Measurements from ENCODE around the gene VAC14.

Gene VAC14

GRCh38 chr16:70739389-70739788, 61.6 kb downstream of the VAC14 start:
- Histone ChIP-seq H3K4me3 (replicated peaks; ENCODE audit: insufficient read depth, low read length) (no peak overlapping the region), H3K27ac (replicated peaks) (no peak overlapping the region), H3K27me3 (ENCODE audit: insufficient read depth, poor library complexity, severe bottlenecking) (no peaks in the 10 kb centered on the region)
- no peak for TF ChIP-seq GABPA (IDR thresholded peaks at IDR 0.05; ENCODE audit: low read depth)
- TF ChIP-seq, protein P1, sequence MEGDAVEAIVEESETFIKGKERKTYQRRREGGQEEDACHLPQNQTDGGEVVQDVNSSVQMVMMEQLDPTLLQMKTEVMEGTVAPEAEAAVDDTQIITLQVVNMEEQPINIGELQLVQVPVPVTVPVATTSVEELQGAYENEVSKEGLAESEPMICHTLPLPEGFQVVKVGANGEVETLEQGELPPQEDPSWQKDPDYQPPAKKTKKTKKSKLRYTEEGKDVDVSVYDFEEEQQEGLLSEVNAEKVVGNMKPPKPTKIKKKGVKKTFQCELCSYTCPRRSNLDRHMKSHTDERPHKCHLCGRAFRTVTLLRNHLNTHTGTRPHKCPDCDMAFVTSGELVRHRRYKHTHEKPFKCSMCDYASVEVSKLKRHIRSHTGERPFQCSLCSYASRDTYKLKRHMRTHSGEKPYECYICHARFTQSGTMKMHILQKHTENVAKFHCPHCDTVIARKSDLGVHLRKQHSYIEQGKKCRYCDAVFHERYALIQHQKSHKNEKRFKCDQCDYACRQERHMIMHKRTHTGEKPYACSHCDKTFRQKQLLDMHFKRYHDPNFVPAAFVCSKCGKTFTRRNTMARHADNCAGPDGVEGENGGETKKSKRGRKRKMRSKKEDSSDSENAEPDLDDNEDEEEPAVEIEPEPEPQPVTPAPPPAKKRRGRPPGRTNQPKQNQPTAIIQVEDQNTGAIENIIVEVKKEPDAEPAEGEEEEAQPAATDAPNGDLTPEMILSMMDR (IDR thresholded peaks at IDR 0.05; ENCODE audit: insufficient read depth, low read length): no peak
- TF ChIP-seq POLR2AphosphoS5 (IDR thresholded peaks at IDR 0.05; ENCODE audit: low read depth): no peak
- no peak for TF ChIP-seq SPI1 (IDR thresholded peaks at IDR 0.05; ENCODE audit: borderline replicate concordance, low read depth)
- TF ChIP-seq, protein P2, sequence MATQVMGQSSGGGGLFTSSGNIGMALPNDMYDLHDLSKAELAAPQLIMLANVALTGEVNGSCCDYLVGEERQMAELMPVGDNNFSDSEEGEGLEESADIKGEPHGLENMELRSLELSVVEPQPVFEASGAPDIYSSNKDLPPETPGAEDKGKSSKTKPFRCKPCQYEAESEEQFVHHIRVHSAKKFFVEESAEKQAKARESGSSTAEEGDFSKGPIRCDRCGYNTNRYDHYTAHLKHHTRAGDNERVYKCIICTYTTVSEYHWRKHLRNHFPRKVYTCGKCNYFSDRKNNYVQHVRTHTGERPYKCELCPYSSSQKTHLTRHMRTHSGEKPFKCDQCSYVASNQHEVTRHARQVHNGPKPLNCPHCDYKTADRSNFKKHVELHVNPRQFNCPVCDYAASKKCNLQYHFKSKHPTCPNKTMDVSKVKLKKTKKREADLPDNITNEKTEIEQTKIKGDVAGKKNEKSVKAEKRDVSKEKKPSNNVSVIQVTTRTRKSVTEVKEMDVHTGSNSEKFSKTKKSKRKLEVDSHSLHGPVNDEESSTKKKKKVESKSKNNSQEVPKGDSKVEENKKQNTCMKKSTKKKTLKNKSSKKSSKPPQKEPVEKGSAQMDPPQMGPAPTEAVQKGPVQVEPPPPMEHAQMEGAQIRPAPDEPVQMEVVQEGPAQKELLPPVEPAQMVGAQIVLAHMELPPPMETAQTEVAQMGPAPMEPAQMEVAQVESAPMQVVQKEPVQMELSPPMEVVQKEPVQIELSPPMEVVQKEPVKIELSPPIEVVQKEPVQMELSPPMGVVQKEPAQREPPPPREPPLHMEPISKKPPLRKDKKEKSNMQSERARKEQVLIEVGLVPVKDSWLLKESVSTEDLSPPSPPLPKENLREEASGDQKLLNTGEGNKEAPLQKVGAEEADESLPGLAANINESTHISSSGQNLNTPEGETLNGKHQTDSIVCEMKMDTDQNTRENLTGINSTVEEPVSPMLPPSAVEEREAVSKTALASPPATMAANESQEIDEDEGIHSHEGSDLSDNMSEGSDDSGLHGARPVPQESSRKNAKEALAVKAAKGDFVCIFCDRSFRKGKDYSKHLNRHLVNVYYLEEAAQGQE (IDR thresholded peaks at IDR 0.05; ENCODE audit: insufficient replicate concordance, low read depth): no peak
- no peak for DNase-seq (ENCODE audit: low read depth in 1 of 2, low spot score in 1 of 2)

GRCh38 chr16:70738083-70738977, 62.6 kb downstream of the VAC14 start:
- peak overlapping the region; percentile 50 for H3K27ac ChIP-seq (replicated peaks)
- H3K27me3 ChIP-seq (ENCODE audit: insufficient read depth, poor library complexity, severe bottlenecking): no peaks in the 10 kb centered on the region
- DNase-seq (ENCODE audit: low read depth in 1 of 2, low spot score in 1 of 2): peak; percentile 35 to 77
- no peak for TF ChIP-seq SPI1 (IDR thresholded peaks at IDR 0.05; ENCODE audit: borderline replicate concordance, low read depth)
- TF ChIP-seq, protein P1 (IDR thresholded peaks at IDR 0.05; ENCODE audit: insufficient read depth, low read length): peak; percentile 57
- no peak overlapping the region for H3K4me3 ChIP-seq (replicated peaks; ENCODE audit: insufficient read depth, low read length)

GRCh38 chr16:70737377-70738082, 63.4 kb downstream of the VAC14 start:
- peak in 1 of 2 experiments; percentile 65 for DNase-seq (ENCODE audit: low read depth in 1 of 2, low spot score in 1 of 2)
- peak overlapping the region; percentile 50 for H3K27ac ChIP-seq (replicated peaks)
- no peak overlapping the region for H3K4me3 ChIP-seq (replicated peaks; ENCODE audit: insufficient read depth, low read length)
- H3K27me3 ChIP-seq (ENCODE audit: insufficient read depth, poor library complexity, severe bottlenecking): no peaks in the 10 kb centered on the region
- TF ChIP-seq, protein P1 (IDR thresholded peaks at IDR 0.05; ENCODE audit: insufficient read depth, low read length): no peak
- TF ChIP-seq POLR2AphosphoS5 (IDR thresholded peaks at IDR 0.05; ENCODE audit: low read depth): no peak
- TF ChIP-seq, protein P2 (IDR thresholded peaks at IDR 0.05; ENCODE audit: insufficient replicate concordance, low read depth): no peak
